ENCODE results near the gene MYO1A.
"Not testable (repeated sequence)": the region's sequence is repeated elsewhere in the genome, so short reads cannot be mapped to it uniquely, and the experiment has no call there.

The MYO1A gene

DNA sequence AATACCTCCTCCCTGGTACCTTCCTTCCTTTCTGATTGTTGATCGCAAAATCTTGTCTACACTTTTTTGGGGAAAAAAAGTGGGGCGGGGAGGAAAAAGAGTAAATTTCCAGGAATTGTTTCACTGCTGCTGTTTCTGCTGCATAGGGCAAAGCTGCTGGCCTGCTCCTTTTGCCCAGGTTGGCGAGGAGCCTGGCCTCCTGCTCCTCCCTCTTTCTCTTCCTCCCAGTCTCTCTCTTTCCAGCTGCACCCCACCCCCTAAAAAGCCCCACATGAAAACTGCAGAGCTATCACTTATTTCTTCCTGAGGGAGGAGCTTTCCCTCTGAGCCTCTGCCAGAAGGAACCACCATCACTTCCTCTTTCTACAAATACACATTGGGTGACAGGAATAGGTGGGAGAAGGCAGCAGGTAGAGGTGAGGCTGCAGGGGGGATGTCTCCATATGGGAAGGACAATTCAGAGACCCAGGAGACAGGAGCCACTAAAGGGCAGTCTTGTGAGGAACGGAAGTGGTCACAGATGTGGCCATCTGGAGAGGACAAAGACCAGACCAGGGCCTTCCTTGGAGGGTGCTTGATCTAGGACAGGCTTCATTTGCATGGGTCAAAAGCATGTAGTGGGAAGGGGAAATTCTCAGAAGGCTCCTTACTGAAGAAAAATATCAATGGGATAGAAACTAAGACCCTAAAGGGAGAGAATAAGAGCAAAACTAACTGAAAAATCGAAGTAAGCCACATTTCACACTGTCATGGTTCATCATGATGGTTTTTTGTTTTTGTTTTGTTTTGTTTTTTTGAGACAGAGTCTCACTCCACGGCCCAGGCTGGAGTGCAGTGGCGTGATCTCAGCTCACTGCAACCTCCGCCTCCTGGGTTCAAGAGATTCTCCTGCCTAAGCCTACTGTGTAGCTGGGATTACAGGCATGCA, 58.3 kb downstream of the MYO1A start:
- no peak for DNase-seq

DNA sequence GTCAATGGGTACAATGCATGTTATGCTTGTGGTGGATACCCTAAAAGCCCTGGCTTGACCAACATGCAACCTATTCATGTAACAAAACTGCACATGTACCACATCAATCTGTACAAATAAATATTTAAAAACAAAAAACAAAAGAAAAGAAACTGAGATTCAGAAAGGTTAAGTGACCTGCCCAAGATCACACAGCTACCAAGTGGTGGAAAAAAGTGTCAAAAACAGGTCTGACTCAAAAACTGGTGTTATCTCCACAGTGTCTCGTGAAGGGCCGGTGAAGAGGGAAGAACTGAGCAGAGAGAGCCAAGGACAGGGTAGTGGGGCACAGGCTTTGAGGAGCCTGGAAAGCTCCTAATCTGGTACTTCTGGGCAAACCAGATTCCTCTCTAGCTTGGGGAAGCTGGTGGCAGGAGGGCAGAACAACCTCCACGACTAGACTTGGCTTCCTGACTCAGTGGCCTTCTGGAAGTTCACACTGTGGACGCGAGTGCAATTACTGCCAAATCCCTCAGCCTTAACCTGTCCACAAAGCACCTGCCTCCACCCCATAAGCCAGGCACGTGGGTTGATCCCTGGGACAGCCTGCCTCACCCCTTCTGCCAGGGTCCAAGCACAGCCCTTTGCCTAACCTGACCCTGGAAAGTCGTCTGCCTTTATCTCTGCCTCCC, 59.1 kb downstream of the MYO1A start:
- DNase-seq, result no peak

DNA sequence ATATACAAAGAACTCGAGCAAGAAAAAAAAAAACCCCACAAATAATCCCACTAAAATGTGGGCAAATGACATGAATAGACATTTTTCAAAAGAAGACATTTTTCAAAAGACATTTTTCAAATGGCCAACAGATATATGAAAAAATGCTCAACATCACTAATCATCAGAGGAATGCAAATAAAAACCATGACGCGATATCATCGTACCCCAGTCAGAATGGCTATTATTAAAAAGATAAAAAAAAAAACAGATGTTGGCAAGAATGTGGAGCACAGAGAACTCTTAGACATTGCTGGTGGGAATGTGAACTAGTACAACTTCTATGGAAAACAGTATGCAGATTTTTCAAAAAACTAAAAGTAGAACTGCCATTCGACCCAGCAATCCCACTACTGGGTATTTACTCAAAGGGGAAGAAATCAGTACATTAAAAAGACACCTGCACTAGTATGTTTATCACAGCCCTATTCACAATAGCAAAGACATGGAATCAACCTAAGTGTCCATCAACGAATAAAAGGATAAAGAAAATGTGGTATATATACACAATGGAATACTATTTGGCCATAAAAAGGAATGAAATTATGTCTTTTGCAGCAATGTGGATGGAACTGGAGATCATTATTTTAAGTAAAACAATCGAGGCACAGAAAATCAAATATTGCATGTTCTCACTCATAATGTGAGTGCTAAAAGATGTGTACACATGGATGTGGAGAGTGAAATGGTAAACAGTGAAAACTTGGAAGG, 59.9 kb downstream of the MYO1A start:
- DNase-seq, result no peak

DNA sequence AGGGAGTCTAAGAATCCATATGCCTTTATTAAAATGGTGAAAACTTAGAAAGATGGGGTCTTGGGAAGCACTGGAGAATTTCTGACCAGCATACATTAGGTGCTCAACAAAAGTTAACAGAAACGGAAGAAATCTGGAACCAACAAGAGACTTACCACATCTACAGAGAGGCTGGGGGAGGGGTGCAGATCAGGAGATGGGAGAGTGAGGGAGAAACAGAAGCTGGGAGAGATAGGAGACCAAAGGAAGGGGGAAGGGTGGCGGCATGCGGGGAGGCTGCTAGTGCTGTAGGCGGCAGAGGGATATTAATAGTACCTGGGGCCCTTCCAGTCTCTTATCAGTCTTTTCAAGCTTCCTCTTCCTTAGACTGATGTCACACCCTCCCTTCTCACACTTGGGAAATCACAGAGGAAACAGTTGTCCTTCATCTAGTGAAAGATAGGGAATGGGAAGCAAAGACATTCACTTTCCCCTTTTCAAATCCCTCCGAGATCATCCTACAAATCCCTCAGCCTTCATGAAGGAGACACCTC, 61.7 kb downstream of the MYO1A start:
- DNase-seq, result no peak

GRCh38 chr12:56987551-56988053, 62.3 kb downstream of the MYO1A start:
- peak; percentile 70 for DNase-seq

- DNase-seq, result no peak
Observed at GRCh38 chr12:56987011-56987410, 62.9 kb downstream of the MYO1A start.

GRCh38 chr12:56985714-56986113, 64.2 kb downstream of the MYO1A start:
- DNase-seq, result peak; percentile 38

DNA sequence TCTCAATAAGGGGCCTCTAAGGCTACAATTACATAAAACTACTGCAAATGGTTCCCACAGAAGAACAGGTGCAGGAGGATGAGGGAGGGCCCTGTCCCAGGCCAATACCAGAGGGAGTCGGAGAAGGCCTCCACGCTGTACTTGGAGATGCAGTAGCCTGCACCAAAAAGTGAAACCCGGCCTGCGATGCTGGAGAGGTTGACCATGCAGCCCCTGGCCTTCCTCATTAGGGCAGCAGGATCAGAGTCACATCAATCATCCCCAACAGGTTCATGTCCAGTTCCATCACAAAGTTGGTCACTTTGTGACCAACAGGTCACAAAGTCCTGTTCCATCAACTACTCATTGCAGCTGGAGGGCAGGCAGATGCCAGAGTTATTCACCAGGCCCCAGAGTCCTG, 66.5 kb downstream of the MYO1A start:
- no peak for DNase-seq

DNA sequence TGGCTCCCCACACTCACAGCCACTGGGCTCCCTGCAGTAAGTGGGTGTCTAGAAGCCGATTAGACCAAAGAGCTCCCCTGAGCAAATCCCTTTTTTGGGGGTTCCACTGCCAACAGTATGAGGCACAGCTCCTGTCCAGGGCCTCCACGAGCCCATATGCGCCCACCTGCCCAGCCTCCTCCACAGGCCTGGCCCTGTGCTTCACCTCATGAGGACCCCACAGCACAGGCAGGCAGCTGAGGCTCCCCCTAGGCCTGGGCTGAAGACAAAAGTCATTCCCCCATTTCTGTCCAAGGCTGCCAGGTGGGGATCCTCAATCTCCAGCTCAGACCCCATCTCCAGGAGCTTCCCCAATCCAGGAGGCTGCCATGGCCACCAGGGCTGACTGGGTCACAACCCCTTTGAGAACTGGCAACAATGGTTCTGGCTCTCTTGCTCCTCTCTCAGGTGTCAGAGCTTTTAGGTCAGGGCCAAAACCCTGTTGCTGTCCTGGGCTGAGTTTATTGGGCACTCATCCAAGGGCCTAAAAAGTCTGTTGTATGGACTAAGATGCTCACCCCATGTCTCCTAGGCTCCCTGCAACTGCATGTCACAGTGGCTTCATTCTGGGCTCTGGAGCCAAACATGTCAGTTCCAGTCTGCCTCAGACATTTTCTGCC, 67.2 kb downstream of the MYO1A start:
- DNase-seq, result not testable (repeated sequence)

GRCh38 chr12:56980941-56981530, 68.9 kb downstream of the MYO1A start:
- DNase-seq, result no peak

- no peak for DNase-seq
Observed at GRCh38 chr12:56980268-56980667, 69.7 kb downstream of the MYO1A start.

DNA sequence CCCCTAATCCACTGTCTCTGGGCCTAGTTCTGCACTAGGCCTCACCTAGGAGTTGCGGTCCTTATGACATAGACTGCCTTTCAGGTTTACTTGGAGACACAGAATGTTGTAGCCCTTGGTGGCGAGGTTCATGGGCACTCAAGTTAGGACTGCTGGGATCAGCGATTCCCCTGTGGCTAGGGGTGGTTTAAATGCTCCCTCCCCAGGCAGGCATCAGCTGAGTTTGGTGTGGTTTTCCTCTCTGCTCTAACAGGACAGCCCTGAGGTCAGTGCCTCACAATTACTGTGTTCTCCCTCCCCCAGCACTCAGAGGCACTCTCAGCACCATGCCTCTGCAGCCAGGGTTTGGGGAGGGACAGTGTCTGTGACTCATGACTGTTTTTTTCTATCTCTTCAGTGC, 70.3 kb downstream of the MYO1A start:
- no peak for DNase-seq
